Stomach (tissue), 4 donors: ENCODE measurements around the gene SARS1.

Experiments
- EP300 ChIP-seq: sonication (generic); formaldehyde crosslinking; IDR thresholded peaks from one replicate; pipeline ENCODE4 v1.6.1; 2017; ENCODE audit warnings: antibody characterized with exemption
- POLR2A ChIP-seq, 4 donors: fragments of 450-650 bp; IDR thresholded peaks; one replicate each; pipeline ENCODE4 v1.6.1; 2016; ENCODE audit warnings: antibody characterized with exemption in 4 of 4, control low read depth in 2 of 4, mild to moderate bottlenecking in 1 of 4, moderate library complexity in 1 of 4
- POLR2AphosphoS5 ChIP-seq, 3 donors: sonication (generic); formaldehyde crosslinking; IDR thresholded peaks; one replicate each; pipeline ENCODE4 v1.6.1; 2016; ENCODE audit warnings: antibody characterized with exemption in 3 of 3
- TF ChIP-seq, protein P1 (sequence below), 7 experiments: fragments of 450-650 bp in 4 of 7; fragments of 200-600 bp in 3 of 7; sonication (generic) in 3 of 7; IDR thresholded peaks; one replicate each; pipeline ENCODE4 v1.5.1; 2016 to 2019; ENCODE audit warnings: antibody characterized with exemption in 7 of 7, control low read depth in 2 of 7, mild to moderate bottlenecking in 1 of 7

DNA sequence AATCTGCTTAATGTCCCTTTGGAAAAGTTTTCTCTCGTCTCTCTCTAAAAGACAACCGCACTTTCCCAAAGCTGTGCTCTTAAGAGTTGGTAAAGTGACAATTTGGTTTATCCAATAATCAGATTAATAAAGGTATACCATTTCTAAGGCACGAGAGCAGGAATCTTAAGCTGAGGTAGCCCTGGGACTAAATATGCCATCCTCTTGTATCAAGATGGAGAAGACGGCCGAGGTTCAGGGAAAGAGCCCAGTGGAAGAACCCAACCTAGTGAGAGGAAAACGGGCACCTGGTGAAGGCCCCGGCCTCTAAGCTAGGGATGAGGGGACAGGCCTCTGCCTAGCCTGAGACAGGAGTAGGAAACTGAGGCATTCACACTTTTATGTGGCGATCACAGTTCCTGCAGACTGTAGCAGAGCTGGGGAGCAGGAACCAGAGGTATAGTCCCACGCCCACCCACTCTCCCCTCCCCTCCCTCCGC is 334 bp upstream of the SARS1 start:
- TF ChIP-seq, protein P1, sequence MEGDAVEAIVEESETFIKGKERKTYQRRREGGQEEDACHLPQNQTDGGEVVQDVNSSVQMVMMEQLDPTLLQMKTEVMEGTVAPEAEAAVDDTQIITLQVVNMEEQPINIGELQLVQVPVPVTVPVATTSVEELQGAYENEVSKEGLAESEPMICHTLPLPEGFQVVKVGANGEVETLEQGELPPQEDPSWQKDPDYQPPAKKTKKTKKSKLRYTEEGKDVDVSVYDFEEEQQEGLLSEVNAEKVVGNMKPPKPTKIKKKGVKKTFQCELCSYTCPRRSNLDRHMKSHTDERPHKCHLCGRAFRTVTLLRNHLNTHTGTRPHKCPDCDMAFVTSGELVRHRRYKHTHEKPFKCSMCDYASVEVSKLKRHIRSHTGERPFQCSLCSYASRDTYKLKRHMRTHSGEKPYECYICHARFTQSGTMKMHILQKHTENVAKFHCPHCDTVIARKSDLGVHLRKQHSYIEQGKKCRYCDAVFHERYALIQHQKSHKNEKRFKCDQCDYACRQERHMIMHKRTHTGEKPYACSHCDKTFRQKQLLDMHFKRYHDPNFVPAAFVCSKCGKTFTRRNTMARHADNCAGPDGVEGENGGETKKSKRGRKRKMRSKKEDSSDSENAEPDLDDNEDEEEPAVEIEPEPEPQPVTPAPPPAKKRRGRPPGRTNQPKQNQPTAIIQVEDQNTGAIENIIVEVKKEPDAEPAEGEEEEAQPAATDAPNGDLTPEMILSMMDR (IDR thresholded peaks at IDR 0.05), result no peak
- no peak for TF ChIP-seq POLR2A (IDR thresholded peaks at IDR 0.05)
- TF ChIP-seq EP300, result peak; percentile 11
- TF ChIP-seq POLR2AphosphoS5 (IDR thresholded peaks at IDR 0.05), result no peak
